Activated naive CD4-positive, alpha-beta T cell treated with anti-CD3 and anti-CD28 coated beads, Interleukin-2, amount 10 ng/mL, durations not matched to agents 5 hours and 36 hours (primary cell): ENCODE measurements around the gene PDHX. TPM values are rescaled to one million over a fixed set of nuclear protein-coding genes. Genes with fewer than 3 reads are reported as not detected.

Source experiments
- microRNA-seq: library from miRNA; unstranded; fragments of <30 nt; microRNA quantifications from one replicate; pipeline ENCODE4 v1.2.0, GENCODE V29; 2022; ENCODE audit warnings: borderline microRNAs expressed, borderline replicate concordance
- total RNA-seq, 2 experiments: library from RNA; stranded (reverse); gene quantifications; one replicate each; pipeline ENCODE4 v1.2.3, GENCODE V29; 2021

The PDHX gene
- 10 to 100 TPM; 24.4 to 24.6 TPM for total RNA-seq

DNA sequence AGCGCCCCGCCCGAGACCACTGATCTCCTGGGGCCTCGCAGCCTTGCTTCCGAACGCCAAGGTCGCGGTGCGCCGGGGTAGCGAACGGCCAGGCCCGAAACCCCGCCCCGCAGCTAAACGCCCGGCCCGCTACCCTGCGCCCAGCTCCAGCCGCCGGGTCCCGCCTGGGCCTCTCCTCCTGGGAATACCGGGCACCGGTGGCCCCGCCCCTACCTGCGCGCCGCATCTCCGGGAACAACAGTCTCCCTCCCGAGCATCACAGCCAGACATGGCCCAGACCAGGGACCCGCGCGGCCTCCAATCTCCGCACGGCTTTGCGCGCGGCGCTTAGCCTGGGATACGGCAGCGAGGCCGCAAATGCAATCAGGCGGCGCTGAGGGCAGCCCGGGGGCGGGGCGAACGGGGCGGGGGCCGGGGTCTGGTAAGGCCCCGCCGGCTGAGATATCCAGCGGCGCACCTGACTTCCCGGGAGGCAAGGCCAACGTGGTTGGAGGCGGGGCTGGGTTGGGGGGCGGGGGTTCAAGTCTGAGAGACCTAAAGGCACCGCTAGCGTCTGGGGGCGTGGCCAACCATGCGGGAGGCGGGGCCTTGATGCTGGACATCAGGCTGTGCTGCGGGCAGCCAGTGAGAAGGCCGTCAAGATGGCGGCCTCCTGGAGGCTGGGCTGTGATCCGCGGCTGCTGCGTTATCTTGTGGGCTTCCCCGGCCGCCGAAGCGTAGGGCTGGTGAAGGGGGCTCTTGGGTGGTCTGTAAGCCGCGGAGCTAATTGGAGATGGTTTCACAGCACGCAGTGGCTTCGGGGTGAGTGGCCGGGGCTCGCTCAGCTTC lies at the start of gene PDHX, which contains the start of gene APIP:
Gene PDHX, plus strand, starts transcription at position 604 of the 828 bp plus-strand sequence. Its CDS starts 38 bp downstream, at position 642.
Gene APIP, minus strand, starts transcription at position 365 of the 828 bp plus-strand sequence. Its CDS starts 95 bp downstream, at position 270.

Small RNA genes lying within 50 kb of the gene (microRNA-seq; reads per million reads assigned to microRNA genes)
- 1.3 reads per million for gene MIR1343

Other genes starting within 250 kb of the PDHX start
- gene APIP, start 239 bp upstream of the PDHX start, total RNA-seq: 10 to 100 TPM; 25.1 to 27.0 TPM
- 100 to 1,000 TPM; 546 to 558 TPM for gene CD44, start 222.6 kb downstream of the PDHX start, total RNA-seq